GM12878 (cell line): ENCODE results near the gene KCNAB3. TPM values are rescaled to one million over a fixed set of nuclear protein-coding genes. Genes with fewer than 3 reads are reported as not detected.

Experiments
- ASH2L ChIP-seq: fragments of 300-600, 200-600 bp; sonication (generic); IDR thresholded peaks from 2 replicates; pipeline ENCODE4 v1.6.1; 2017; ENCODE audit warnings: low read depth, mild to moderate bottlenecking, borderline replicate concordance
- CHD2 ChIP-seq: IDR thresholded peaks from 2 replicates; pipeline ENCODE4 v1.6.1; 2011; ENCODE audit warnings: low read depth, low read length, improper control_type of control experiment, borderline replicate concordance
- GATAD2B ChIP-seq: fragments of 450-650 bp; conservative IDR thresholded peaks from 2 replicates; pipeline ENCODE4 v1.6.1; 2017; ENCODE audit warnings: low read depth, mild to moderate bottlenecking, moderate library complexity
- MEF2B ChIP-seq: fragments of 450-650 bp; IDR thresholded peaks from 2 replicates; pipeline ENCODE4 v1.6.1; 2018; ENCODE audit warnings: mild to moderate bottlenecking, moderate library complexity; ENCODE audit not compliant: partially characterized antibody, poor library complexity, severe bottlenecking
- PAX8 ChIP-seq: fragments of 450-650 bp; IDR thresholded peaks from 2 replicates; pipeline ENCODE4 v1.6.1; 2017; ENCODE audit warnings: mild to moderate bottlenecking, moderate library complexity
- polyA plus RNA-seq, 11 experiments: library from polyadenylated mRNA; depleted of rRNA in 4 of 11; unstranded in 6 of 11; stranded (reverse) in 5 of 11; fragments of >200 nt; fragmentation: Nextera tagmentation in 4 of 11; fragmentation: Illumina TruSeq in 1 of 11; extraction: Ambion mirVana in 4 of 11; extraction: Trizol in 1 of 11; gene quantifications; 1 replicate in 1 of 11; 2 replicates in 10 of 11; pipeline versions ENCODE4 v1.2.1 to v1.2.3, GENCODE V29; 2011 to 2016; ENCODE audit warnings: inconsistent platforms in 2 of 11, missing spikeins in 2 of 11, low read depth in 1 of 11
- total RNA-seq, 4 experiments: library from RNA; depleted of rRNA in 3 of 4; stranded (reverse); fragments of >200 nt in 3 of 4; fragmentation: Illumina TruSeq in 1 of 4; extraction: Trizol in 1 of 4; gene quantifications; 2 replicates each; pipeline versions ENCODE4 v1.2.1 to v1.2.3, GENCODE V29; 2013 to 2021
- TF ChIP-seq, protein P1 (sequence below): fragments of 450-650 bp; IDR thresholded peaks from 2 replicates; pipeline ENCODE4 v1.6.1; 2016; ENCODE audit warnings: mild to moderate bottlenecking
- TF ChIP-seq, protein P2 (sequence below): fragments of 450-650 bp; formaldehyde crosslinking; IDR thresholded peaks from 2 replicates; pipeline ENCODE4 v1.5.0; 2022; ENCODE audit warnings: mild to moderate bottlenecking, missing genetic modification characterization
- TF ChIP-seq, protein P3 (sequence below): IDR thresholded peaks from 2 replicates; pipeline ENCODE4 v1.6.1; 2012; ENCODE audit warnings: mild to moderate bottlenecking, low read depth, low read length
- TF ChIP-seq, protein P4 (sequence below): IDR thresholded peaks from 2 replicates; pipeline ENCODE4 v1.6.1; 2011; ENCODE audit warnings: mild to moderate bottlenecking, low read depth, low read length, moderate library complexity; ENCODE audit not compliant: insufficient replicate concordance
- TF ChIP-seq, protein P5 (sequence below), 3 experiments: IDR thresholded peaks in 2 of 3; conservative IDR thresholded peaks in 1 of 3; 2 replicates each; pipeline ENCODE4 v1.5.1; 2011; ENCODE audit warnings: low read depth in 3 of 3, low read length in 3 of 3, mild to moderate bottlenecking in 3 of 3, control low read depth in 2 of 3, moderate library complexity in 2 of 3, inconsistent platforms in 1 of 3, mixed read lengths in 1 of 3; ENCODE audit not compliant: control insufficient read depth in 2 of 3, insufficient read depth in 1 of 3; ENCODE audit errors: extremely low read depth in 1 of 3
- TF ChIP-seq, protein P6 (sequence below): fragments of 450-650 bp; IDR thresholded peaks from 2 replicates; pipeline ENCODE4 v1.6.1; 2018; ENCODE audit warnings: borderline replicate concordance, mild to moderate bottlenecking; ENCODE audit not compliant: partially characterized antibody

Gene KCNAB3
- total and polyA plus RNA-seq, 10 of the 15 experiments (the other 5 are each of a cell fraction or from before 2014, with no cell fraction given): 0.22 to 7.9 (median 1.8) TPM

DNA sequence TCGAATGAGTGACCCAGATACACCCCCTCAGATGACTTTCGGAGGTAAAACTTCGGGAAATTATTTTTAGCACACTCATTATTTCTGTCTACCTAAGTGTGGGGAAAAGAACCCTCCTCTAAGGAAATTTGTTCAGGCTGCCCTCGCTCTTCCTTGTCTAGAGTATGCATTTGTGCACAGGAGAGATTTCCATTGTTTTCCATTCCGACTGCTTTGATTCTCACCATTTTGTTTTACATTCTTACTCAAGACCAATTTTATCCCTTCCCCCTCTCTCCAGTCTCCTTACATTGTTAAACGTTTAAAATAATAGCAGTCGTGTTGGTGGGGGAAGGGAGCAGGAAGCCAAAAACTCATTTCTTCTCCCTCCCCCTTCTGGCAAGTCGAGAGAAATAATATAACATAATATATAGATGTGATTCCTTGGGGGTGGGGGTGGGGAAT is 42.6 kb downstream of the KCNAB3 start (continued):
- TF ChIP-seq, protein P1, sequence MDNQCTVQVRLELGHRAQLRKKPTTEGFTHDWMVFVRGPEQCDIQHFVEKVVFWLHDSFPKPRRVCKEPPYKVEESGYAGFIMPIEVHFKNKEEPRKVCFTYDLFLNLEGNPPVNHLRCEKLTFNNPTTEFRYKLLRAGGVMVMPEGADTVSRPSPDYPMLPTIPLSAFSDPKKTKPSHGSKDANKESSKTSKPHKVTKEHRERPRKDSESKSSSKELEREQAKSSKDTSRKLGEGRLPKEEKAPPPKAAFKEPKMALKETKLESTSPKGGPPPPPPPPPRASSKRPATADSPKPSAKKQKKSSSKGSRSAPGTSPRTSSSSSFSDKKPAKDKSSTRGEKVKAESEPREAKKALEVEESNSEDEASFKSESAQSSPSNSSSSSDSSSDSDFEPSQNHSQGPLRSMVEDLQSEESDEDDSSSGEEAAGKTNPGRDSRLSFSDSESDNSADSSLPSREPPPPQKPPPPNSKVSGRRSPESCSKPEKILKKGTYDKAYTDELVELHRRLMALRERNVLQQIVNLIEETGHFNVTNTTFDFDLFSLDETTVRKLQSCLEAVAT: peak; percentile 35; the same call in 1 of the 2 replicates
- TF ChIP-seq, protein P2, sequence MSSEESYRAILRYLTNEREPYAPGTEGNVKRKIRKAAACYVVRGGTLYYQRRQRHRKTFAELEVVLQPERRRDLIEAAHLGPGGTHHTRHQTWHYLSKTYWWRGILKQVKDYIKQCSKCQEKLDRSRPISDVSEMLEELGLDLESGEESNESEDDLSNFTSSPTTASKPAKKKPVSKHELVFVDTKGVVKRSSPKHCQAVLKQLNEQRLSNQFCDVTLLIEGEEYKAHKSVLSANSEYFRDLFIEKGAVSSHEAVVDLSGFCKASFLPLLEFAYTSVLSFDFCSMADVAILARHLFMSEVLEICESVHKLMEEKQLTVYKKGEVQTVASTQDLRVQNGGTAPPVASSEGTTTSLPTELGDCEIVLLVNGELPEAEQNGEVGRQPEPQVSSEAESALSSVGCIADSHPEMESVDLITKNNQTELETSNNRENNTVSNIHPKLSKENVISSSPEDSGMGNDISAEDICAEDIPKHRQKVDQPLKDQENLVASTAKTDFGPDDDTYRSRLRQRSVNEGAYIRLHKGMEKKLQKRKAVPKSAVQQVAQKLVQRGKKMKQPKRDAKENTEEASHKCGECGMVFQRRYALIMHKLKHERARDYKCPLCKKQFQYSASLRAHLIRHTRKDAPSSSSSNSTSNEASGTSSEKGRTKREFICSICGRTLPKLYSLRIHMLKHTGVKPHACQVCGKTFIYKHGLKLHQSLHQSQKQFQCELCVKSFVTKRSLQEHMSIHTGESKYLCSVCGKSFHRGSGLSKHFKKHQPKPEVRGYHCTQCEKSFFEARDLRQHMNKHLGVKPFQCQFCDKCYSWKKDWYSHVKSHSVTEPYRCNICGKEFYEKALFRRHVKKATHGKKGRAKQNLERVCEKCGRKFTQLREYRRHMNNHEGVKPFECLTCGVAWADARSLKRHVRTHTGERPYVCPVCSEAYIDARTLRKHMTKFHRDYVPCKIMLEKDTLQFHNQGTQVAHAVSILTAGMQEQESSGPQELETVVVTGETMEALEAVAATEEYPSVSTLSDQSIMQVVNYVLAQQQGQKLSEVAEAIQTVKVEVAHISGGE: no peak
- TF ChIP-seq, protein P3, sequence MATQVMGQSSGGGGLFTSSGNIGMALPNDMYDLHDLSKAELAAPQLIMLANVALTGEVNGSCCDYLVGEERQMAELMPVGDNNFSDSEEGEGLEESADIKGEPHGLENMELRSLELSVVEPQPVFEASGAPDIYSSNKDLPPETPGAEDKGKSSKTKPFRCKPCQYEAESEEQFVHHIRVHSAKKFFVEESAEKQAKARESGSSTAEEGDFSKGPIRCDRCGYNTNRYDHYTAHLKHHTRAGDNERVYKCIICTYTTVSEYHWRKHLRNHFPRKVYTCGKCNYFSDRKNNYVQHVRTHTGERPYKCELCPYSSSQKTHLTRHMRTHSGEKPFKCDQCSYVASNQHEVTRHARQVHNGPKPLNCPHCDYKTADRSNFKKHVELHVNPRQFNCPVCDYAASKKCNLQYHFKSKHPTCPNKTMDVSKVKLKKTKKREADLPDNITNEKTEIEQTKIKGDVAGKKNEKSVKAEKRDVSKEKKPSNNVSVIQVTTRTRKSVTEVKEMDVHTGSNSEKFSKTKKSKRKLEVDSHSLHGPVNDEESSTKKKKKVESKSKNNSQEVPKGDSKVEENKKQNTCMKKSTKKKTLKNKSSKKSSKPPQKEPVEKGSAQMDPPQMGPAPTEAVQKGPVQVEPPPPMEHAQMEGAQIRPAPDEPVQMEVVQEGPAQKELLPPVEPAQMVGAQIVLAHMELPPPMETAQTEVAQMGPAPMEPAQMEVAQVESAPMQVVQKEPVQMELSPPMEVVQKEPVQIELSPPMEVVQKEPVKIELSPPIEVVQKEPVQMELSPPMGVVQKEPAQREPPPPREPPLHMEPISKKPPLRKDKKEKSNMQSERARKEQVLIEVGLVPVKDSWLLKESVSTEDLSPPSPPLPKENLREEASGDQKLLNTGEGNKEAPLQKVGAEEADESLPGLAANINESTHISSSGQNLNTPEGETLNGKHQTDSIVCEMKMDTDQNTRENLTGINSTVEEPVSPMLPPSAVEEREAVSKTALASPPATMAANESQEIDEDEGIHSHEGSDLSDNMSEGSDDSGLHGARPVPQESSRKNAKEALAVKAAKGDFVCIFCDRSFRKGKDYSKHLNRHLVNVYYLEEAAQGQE: no peak
- TF ChIP-seq, protein P4, sequence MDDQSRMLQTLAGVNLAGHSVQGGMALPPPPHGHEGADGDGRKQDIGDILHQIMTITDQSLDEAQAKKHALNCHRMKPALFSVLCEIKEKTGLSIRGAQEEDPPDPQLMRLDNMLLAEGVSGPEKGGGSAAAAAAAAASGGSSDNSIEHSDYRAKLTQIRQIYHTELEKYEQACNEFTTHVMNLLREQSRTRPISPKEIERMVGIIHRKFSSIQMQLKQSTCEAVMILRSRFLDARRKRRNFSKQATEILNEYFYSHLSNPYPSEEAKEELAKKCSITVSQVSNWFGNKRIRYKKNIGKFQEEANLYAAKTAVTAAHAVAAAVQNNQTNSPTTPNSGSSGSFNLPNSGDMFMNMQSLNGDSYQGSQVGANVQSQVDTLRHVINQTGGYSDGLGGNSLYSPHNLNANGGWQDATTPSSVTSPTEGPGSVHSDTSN: no peak
- TF ChIP-seq MEF2B (no peak), ASH2L (no peak), PAX8 (no peak), CHD2 (peak; percentile 56; the same call in 1 of the 2 replicates), GATAD2B (no peak)
- TF ChIP-seq, protein P5, sequence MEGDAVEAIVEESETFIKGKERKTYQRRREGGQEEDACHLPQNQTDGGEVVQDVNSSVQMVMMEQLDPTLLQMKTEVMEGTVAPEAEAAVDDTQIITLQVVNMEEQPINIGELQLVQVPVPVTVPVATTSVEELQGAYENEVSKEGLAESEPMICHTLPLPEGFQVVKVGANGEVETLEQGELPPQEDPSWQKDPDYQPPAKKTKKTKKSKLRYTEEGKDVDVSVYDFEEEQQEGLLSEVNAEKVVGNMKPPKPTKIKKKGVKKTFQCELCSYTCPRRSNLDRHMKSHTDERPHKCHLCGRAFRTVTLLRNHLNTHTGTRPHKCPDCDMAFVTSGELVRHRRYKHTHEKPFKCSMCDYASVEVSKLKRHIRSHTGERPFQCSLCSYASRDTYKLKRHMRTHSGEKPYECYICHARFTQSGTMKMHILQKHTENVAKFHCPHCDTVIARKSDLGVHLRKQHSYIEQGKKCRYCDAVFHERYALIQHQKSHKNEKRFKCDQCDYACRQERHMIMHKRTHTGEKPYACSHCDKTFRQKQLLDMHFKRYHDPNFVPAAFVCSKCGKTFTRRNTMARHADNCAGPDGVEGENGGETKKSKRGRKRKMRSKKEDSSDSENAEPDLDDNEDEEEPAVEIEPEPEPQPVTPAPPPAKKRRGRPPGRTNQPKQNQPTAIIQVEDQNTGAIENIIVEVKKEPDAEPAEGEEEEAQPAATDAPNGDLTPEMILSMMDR (IDR thresholded peaks at IDR 0.05 in 2 of 3, conservative IDR thresholded peaks at IDR 0.05 in 1 of 3; ENCODE audit: control insufficient read depth in 2 of 3, extremely low read depth in 1 of 3, insufficient read depth in 1 of 3, low read depth in 3 of 3, low read length in 3 of 3): 0 out of 6 replicates have a peak, but pooled peaks of 1 of the 3 experiments have one; percentile 4
- TF ChIP-seq, protein P6, sequence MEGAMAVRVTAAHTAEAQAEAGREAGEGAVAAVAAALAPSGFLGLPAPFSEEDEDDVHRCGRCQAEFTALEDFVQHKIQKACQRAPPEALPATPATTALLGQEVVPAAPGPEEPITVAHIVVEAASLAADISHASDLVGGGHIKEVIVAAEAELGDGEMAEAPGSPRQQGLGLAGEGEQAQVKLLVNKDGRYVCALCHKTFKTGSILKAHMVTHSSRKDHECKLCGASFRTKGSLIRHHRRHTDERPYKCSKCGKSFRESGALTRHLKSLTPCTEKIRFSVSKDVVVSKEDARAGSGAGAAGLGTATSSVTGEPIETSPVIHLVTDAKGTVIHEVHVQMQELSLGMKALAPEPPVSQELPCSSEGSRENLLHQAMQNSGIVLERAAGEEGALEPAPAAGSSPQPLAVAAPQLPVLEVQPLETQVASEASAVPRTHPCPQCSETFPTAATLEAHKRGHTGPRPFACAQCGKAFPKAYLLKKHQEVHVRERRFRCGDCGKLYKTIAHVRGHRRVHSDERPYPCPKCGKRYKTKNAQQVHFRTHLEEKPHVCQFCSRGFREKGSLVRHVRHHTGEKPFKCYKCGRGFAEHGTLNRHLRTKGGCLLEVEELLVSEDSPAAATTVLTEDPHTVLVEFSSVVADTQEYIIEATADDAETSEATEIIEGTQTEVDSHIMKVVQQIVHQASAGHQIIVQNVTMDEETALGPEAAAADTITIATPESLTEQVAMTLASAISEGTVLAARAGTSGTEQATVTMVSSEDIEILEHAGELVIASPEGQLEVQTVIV: no peak
